ENCODE data around the gene BCL7A. TPM values are rescaled to one million over a fixed set of nuclear protein-coding genes. Genes with fewer than 3 reads are reported as not detected.
A peak's percentile ranks its signal among the peaks of the same experiment; 100 is the strongest.

The BCL7A gene
- total and polyA plus RNA-seq, 9 of the 15 experiments (the other 6 are each of a cell fraction or from before 2014, with no cell fraction given) = 0.25 to 21.9 (median 14.9) TPM

GRCh38 chr12:122023339-122024131, 1.9 kb downstream of the BCL7A start (continued):
- TF ChIP-seq THRA (IDR thresholded peaks at IDR 0.05) (no peak), ARID1B (IDR thresholded peaks at IDR 0.05) (no peak), NR2F6 (CRISPR knock-in tag; IDR thresholded peaks at IDR 0.05) (no peak), ZNF140 (CRISPR knock-in tag; IDR thresholded peaks at IDR 0.05) (no peak), OTX1 (CRISPR knock-in tag; IDR thresholded peaks at IDR 0.05) (no peak), PHF8 (IDR thresholded peaks at IDR 0.05; ENCODE audit: borderline replicate concordance, low read length) (peak; percentile 8; the same call in 1 of the 2 replicates), TEAD1 (CRISPR knock-in tag; IDR thresholded peaks at IDR 0.05) (no peak), ZBTB1 (CRISPR knock-in tag; IDR thresholded peaks at IDR 0.05; ENCODE audit: borderline replicate concordance, low read depth) (no peak), RFX1 (IDR thresholded peaks at IDR 0.05) (no peak), E2F3 (CRISPR knock-in tag; IDR thresholded peaks at IDR 0.05) (no peak), POLR2G (IDR thresholded peaks at IDR 0.05; ENCODE audit: low read depth, low read length) (peak; percentile 61), HDAC2 (IDR thresholded peaks at IDR 0.05) (no peak), BRD4 (IDR thresholded peaks at IDR 0.05) (no peak), RAD21 (CRISPR knock-in tag; conservative IDR thresholded peaks at IDR 0.05 in 1 of 2, IDR thresholded peaks at IDR 0.05 in 1 of 2) (no peak), ZKSCAN8 (CRISPR knock-in tag; IDR thresholded peaks at IDR 0.05) (no peak), CBX2 (IDR thresholded peaks at IDR 0.05; ENCODE audit: insufficient read depth, low read length, poor library complexity, severe bottlenecking) (no peak), TEAD4 (IDR thresholded peaks at IDR 0.05; ENCODE audit: low read length) (0 out of 2 replicates have a peak, but pooled peaks have one; percentile 10), TEAD4 (CRISPR knock-in tag; IDR thresholded peaks at IDR 0.05; ENCODE audit: borderline replicate concordance) (no peak), FOXK1 (CRISPR knock-in tag; IDR thresholded peaks at IDR 0.05; ENCODE audit: borderline replicate concordance) (no peak), MAFG (tag; conservative IDR thresholded peaks at IDR 0.05) (no peak), ZNF384 (IDR thresholded peaks at IDR 0.05; ENCODE audit: low read depth, low read length) (no peak), DMBX1 (CRISPR knock-in tag; IDR thresholded peaks at IDR 0.05; ENCODE audit: borderline replicate concordance) (no peak), EP400 (IDR thresholded peaks at IDR 0.05) (peak; percentile 46; the same call in 1 of the 2 replicates), AFF1 (IDR thresholded peaks at IDR 0.05; ENCODE audit: low read depth in 1 of 2, partially characterized antibody in 2 of 2) (no peak)
